GM23338 (cell line): Measurements from ENCODE around the gene USP5. TPM values are rescaled to one million over a fixed set of nuclear protein-coding genes. Genes with fewer than 3 reads are reported as not detected.

Experiments used
- ATAC-seq: fragments of 200-7000 bp; cut with Tn5 transposase; 3 replicates; pipeline ENCODE4 v1.9.1; 2020
- DNase-seq: peaks from one replicate; pipeline ENCODE4 v3.0.0-alpha.2; 2015; ENCODE audit warnings: low spot score
- H2AFZ ChIP-seq: fragments of 200-600 bp; sonication (generic); 2 replicates; pipeline ENCODE4 v1.8.0; 2016; ENCODE audit warnings: antibody characterized with exemption, mild to moderate bottlenecking, moderate library complexity
- H3F3A ChIP-seq: fragments of 200-600 bp; sonication (generic); replicated peaks from 2 replicates; pipeline ENCODE4 v1.8.0; 2017; ENCODE audit warnings: antibody characterized with exemption, mixed run types, low read depth
- H3K27ac ChIP-seq: fragments of 200-600 bp; sonication (generic); 2 replicates; pipeline ENCODE4 v1.6.1; 2016; ENCODE audit warnings: low read depth
- H3K27me3 ChIP-seq: fragments of 200-600 bp; sonication (generic); 2 replicates; pipeline ENCODE4 v1.8.0; 2016; ENCODE audit warnings: mild to moderate bottlenecking, mixed run types, moderate library complexity; ENCODE audit not compliant: insufficient read depth
- H3K36me3 ChIP-seq: fragments of 200-600 bp; sonication (generic); 2 replicates; pipeline ENCODE4 v1.8.0; 2016; ENCODE audit warnings: mild to moderate bottlenecking; ENCODE audit not compliant: insufficient read depth
- H3K4me1 ChIP-seq: fragments of 200-600 bp; sonication (generic); 2 replicates; pipeline ENCODE4 v1.8.0; 2016; ENCODE audit warnings: mild to moderate bottlenecking, moderate library complexity; ENCODE audit not compliant: insufficient read depth
- H3K4me2 ChIP-seq: fragments of 200-600 bp; sonication (generic); 2 replicates; pipeline ENCODE4 v1.7.1; 2017; ENCODE audit warnings: mixed run types
- H3K4me3 ChIP-seq: fragments of 200-600 bp; sonication (generic); 2 replicates; pipeline ENCODE4 v1.6.1; 2016; ENCODE audit warnings: mixed run types
- H3K79me2 ChIP-seq: fragments of 200-600 bp; sonication (generic); replicated peaks from 2 replicates; pipeline ENCODE4 v1.8.0; 2017; ENCODE audit warnings: mild to moderate bottlenecking; ENCODE audit not compliant: insufficient read depth
- H3K9me2 ChIP-seq: fragments of 200-600 bp; sonication (generic); 2 replicates; pipeline ENCODE4 v1.8.0; 2017; ENCODE audit not compliant: insufficient read depth
- H4K20me1 ChIP-seq: fragments of 200-600 bp; sonication (generic); replicated peaks from 2 replicates; pipeline ENCODE4 v1.8.0; 2017; ENCODE audit warnings: mild to moderate bottlenecking; ENCODE audit not compliant: insufficient read depth
- H3K27ac Mint-ChIP-seq: 2 replicates; pipeline ENCODE4 v1.8.0; 2020; ENCODE audit warnings: inconsistent platforms, mild to moderate bottlenecking, moderate library complexity, mixed read lengths
- H3K27me3 Mint-ChIP-seq: 3 replicates; pipeline ENCODE4 v1.8.0; 2022; ENCODE audit warnings: low read depth, mild to moderate bottlenecking, moderate library complexity, mixed read lengths, inconsistent platforms; ENCODE audit not compliant: insufficient read depth, poor library complexity
- H3K36me3 Mint-ChIP-seq: 3 replicates; pipeline ENCODE4 v1.8.0; 2021; ENCODE audit warnings: low read depth, mild to moderate bottlenecking, inconsistent platforms, moderate library complexity, mixed read lengths
- H3K4me1 Mint-ChIP-seq: 3 replicates; pipeline ENCODE4 v1.8.0; 2020; ENCODE audit warnings: mild to moderate bottlenecking, inconsistent platforms, mixed read lengths
- H3K4me3 Mint-ChIP-seq: 3 replicates; pipeline ENCODE4 v1.8.0; 2021; ENCODE audit warnings: moderate library complexity, mild to moderate bottlenecking, inconsistent platforms, mixed read lengths
- H3K9me3 Mint-ChIP-seq: 3 replicates; pipeline ENCODE4 v1.8.0; 2020; ENCODE audit warnings: moderate library complexity, mild to moderate bottlenecking, inconsistent platforms, mixed read lengths
- EZH2phosphoT487 ChIP-seq: fragments of 200-600 bp; sonication (generic); IDR thresholded peaks from one replicate; pipeline ENCODE4 v1.8.1; 2018; ENCODE audit warnings: antibody characterized with exemption; ENCODE audit not compliant: unreplicated experiment
- JUNB ChIP-seq: IDR thresholded peaks from one replicate; pipeline ENCODE4 v1.6.1; 2016; ENCODE audit warnings: antibody characterized with exemption; ENCODE audit not compliant: unreplicated experiment
- ZNF331 ChIP-seq: fragments of 250-450 bp; sonication (Bioruptor Pico); IDR thresholded peaks from 2 replicates; pipeline ENCODE4 v1.5.0; 2020; ENCODE audit warnings: low read depth, mild to moderate bottlenecking, moderate library complexity
- polyA plus RNA-seq: library from polyadenylated mRNA; unstranded; fragments of >200 nt; fragmentation: Nextera tagmentation; extraction: Ambion mirVana; gene quantifications from 2 replicates; pipeline ENCODE4 v1.2.1, GENCODE V29; 2016
- total RNA-seq: library from RNA; depleted of rRNA; stranded (reverse); fragments of >200 nt; shearing (Covaris generic); gene quantifications from 2 replicates; pipeline ENCODE4 v1.2.3, GENCODE V29; 2014
- TF ChIP-seq, protein P1 (sequence below): IDR thresholded peaks from 2 replicates; pipeline ENCODE4 v1.6.1; 2016; ENCODE audit warnings: antibody characterized with exemption
- TF ChIP-seq, protein P2 (sequence below): fragments of 250-450 bp; sonication (Bioruptor Pico); IDR thresholded peaks from 2 replicates; pipeline ENCODE4 v1.5.0; 2020; ENCODE audit warnings: mild to moderate bottlenecking, moderate library complexity

The USP5 gene
- total and polyA plus RNA-seq, 2 experiments from 2014 or later, result 35.1 to 109 TPM

DNA sequence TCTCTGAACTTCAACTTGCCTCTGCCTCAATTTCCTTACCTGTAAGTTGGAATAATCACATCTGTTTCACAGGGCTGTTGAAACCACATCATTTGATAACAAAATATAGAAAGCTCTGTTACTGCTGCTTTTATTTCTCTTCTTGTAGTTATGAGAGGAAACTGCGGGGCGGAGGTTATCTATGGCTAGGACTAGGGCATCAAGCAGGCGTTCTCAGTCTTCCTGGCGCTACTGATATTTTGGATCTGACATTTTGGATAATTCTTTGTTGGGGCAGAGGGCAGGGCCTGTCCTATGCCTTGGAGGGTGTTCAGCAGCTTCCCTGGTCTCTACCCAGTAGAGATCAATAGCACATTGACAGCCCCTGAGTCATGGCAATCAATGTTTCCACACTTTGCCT is 19.8 kb upstream of the USP5 start:
- H3K27me3 Mint-ChIP-seq, result peaks cover 16% of the 10 kb centered on the region
- no peak overlapping the region for H3K27ac Mint-ChIP-seq
- Histone ChIP-seq H3K9me2 (no peaks in the 10 kb centered on the region), H3K4me2 (no peak overlapping the region), H3K4me1 (peaks cover 12% of the 10 kb centered on the region), H3F3A (peaks cover 21% of the 10 kb centered on the region), H3K4me3 (no peak overlapping the region), H3K36me3 (peaks cover 3% of the 10 kb centered on the region; the same call in 1 of the 2 replicates), H3K27me3 (no peaks in the 10 kb centered on the region), H3K79me2 (peaks cover 9% of the 10 kb centered on the region), H2AFZ (no peak overlapping the region), H3K27ac (no peak overlapping the region), H4K20me1 (peaks cover 3% of the 10 kb centered on the region; the same call in 1 of the 2 replicates)
- peaks cover 64% of the 10 kb centered on the region for H3K36me3 Mint-ChIP-seq
- H3K4me3 Mint-ChIP-seq, result no peak overlapping the region
- no peak for ATAC-seq
- TF ChIP-seq, protein P1, sequence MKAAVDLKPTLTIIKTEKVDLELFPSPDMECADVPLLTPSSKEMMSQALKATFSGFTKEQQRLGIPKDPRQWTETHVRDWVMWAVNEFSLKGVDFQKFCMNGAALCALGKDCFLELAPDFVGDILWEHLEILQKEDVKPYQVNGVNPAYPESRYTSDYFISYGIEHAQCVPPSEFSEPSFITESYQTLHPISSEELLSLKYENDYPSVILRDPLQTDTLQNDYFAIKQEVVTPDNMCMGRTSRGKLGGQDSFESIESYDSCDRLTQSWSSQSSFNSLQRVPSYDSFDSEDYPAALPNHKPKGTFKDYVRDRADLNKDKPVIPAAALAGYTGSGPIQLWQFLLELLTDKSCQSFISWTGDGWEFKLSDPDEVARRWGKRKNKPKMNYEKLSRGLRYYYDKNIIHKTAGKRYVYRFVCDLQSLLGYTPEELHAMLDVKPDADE, result no peak
- TF ChIP-seq JUNB (no peak), EZH2phosphoT487 (no peak), ZNF331 (CRISPR knock-in tag) (no peak)
- TF ChIP-seq, protein P2, sequence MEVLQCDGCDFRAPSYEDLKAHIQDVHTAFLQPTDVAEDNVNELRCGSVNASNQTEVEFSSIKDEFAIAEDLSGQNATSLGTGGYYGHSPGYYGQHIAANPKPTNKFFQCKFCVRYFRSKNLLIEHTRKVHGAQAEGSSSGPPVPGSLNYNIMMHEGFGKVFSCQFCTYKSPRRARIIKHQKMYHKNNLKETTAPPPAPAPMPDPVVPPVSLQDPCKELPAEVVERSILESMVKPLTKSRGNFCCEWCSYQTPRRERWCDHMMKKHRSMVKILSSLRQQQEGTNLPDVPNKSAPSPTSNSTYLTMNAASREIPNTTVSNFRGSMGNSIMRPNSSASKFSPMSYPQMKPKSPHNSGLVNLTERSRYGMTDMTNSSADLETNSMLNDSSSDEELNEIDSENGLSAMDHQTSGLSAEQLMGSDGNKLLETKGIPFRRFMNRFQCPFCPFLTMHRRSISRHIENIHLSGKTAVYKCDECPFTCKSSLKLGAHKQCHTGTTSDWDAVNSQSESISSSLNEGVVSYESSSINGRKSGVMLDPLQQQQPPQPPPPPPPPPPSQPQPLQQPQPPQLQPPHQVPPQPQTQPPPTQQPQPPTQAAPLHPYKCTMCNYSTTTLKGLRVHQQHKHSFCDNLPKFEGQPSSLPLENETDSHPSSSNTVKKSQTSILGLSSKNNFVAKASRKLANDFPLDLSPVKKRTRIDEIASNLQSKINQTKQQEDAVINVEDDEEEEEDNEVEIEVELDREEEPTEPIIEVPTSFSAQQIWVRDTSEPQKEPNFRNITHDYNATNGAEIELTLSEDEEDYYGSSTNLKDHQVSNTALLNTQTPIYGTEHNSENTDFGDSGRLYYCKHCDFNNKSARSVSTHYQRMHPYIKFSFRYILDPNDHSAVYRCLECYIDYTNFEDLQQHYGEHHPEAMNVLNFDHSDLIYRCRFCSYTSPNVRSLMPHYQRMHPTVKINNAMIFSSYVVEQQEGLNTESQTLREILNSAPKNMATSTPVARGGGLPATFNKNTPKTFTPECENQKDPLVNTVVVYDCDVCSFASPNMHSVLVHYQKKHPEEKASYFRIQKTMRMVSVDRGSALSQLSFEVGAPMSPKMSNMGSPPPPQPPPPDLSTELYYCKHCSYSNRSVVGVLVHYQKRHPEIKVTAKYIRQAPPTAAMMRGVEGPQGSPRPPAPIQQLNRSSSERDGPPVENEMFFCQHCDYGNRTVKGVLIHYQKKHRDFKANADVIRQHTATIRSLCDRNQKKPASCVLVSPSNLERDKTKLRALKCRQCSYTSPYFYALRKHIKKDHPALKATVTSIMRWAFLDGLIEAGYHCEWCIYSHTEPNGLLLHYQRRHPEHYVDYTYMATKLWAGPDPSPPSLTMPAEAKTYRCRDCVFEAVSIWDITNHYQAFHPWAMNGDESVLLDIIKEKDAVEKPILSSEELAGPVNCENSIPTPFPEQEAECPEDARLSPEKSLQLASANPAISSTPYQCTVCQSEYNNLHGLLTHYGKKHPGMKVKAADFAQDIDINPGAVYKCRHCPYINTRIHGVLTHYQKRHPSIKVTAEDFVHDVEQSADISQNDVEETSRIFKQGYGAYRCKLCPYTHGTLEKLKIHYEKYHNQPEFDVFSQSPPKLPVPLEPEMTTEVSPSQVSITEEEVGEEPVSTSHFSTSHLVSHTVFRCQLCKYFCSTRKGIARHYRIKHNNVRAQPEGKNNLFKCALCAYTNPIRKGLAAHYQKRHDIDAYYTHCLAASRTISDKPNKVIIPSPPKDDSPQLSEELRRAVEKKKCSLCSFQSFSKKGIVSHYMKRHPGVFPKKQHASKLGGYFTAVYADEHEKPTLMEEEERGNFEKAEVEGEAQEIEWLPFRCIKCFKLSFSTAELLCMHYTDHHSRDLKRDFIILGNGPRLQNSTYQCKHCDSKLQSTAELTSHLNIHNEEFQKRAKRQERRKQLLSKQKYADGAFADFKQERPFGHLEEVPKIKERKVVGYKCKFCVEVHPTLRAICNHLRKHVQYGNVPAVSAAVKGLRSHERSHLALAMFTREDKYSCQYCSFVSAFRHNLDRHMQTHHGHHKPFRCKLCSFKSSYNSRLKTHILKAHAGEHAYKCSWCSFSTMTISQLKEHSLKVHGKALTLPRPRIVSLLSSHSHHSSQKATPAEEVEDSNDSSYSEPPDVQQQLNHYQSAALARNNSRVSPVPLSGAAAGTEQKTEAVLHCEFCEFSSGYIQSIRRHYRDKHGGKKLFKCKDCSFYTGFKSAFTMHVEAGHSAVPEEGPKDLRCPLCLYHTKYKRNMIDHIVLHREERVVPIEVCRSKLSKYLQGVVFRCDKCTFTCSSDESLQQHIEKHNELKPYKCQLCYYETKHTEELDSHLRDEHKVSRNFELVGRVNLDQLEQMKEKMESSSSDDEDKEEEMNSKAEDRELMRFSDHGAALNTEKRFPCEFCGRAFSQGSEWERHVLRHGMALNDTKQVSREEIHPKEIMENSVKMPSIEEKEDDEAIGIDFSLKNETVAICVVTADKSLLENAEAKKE (CRISPR knock-in tag), result no peak
- H3K9me3 Mint-ChIP-seq, result no peaks in the 10 kb centered on the region
- no peak for DNase-seq
- peaks cover 23% of the 10 kb centered on the region for H3K4me1 Mint-ChIP-seq
